OCI-LY3 (cell line): ENCODE results near the gene SLC6A13.

Source experiments
- EZH2phosphoT487 ChIP-seq: fragments of 200-600 bp; shearing (Covaris generic); IDR thresholded peaks from 2 replicates; pipeline ENCODE4 v1.6.1; 2018; ENCODE audit warnings: antibody characterized with exemption, mixed run types, low read depth
- TF ChIP-seq, protein P1 (sequence below): fragments of 200-600, 300-600 bp; sonication (generic); IDR thresholded peaks from 2 replicates; pipeline ENCODE4 v1.5.1; 2014; ENCODE audit warnings: antibody characterized with exemption, low read length, low read depth

DNA sequence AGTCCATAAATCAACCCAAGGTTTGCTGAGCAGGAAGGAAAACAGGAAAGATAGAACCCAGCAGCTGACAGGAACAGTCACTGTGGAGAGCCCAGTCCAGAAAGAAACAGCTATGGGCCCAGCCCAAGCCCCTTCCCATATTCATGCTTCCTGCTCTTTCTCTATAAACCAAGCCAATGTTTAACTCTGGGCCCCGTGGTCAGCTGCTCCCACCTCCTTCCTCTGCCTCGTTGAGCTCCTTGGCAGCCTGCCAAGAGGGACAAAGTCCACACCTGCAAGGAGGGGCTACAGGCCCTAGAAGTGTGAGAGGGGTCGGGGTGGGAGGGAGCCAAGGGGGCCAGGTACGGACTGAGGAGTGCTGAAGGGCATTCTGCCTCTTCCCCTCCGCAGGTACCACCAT lies 10.0 kb downstream of the SLC6A13 start:
- TF ChIP-seq, protein P1, sequence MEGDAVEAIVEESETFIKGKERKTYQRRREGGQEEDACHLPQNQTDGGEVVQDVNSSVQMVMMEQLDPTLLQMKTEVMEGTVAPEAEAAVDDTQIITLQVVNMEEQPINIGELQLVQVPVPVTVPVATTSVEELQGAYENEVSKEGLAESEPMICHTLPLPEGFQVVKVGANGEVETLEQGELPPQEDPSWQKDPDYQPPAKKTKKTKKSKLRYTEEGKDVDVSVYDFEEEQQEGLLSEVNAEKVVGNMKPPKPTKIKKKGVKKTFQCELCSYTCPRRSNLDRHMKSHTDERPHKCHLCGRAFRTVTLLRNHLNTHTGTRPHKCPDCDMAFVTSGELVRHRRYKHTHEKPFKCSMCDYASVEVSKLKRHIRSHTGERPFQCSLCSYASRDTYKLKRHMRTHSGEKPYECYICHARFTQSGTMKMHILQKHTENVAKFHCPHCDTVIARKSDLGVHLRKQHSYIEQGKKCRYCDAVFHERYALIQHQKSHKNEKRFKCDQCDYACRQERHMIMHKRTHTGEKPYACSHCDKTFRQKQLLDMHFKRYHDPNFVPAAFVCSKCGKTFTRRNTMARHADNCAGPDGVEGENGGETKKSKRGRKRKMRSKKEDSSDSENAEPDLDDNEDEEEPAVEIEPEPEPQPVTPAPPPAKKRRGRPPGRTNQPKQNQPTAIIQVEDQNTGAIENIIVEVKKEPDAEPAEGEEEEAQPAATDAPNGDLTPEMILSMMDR: no peak
- no peak for TF ChIP-seq EZH2phosphoT487
